PC-3 (cell line): ENCODE results near the gene SCARB1. TPM values are rescaled to one million over a fixed set of nuclear protein-coding genes. Genes with fewer than 3 reads are reported as not detected.

Experiments
- ATAC-seq: fragments of 200-7000 bp; cut with Tn5 transposase; 2 replicates; pipeline ENCODE4 v1.9.1; 2020; ENCODE audit warnings: mild to moderate bottlenecking, moderate library complexity
- BruUV-seq: library from RNA; stranded (reverse); fragments of 400-500 nt; replicated peaks from 2 replicates; lab custom pipeline; 2021; lab: Mats Ljungman, UMichigan
- CTCF ChIA-PET: fragments of 300-600 bp; sonication (Branson Sonifier 250); formaldehyde crosslinking; loops from one replicate; lab custom pipeline; 2022; ENCODE audit warnings: antibody characterized with exemption; lab: Charles Lee
- POLR2A ChIA-PET: fragments of 300-600 bp; sonication (Branson Sonifier 250); formaldehyde crosslinking; loops from one replicate; lab custom pipeline; 2022; ENCODE audit warnings: antibody characterized with exemption; ENCODE audit not compliant: unreplicated experiment; lab: Charles Lee
- DNase-seq: peaks from one replicate; pipeline ENCODE4 v3.0.0-alpha.2; 2015
- H2AFZ ChIP-seq: fragments of 300-600 bp; sonication (generic); 2 replicates; pipeline ENCODE4 v1.6.0; 2016; ENCODE audit warnings: antibody characterized with exemption, low read length
- H3F3A ChIP-seq: fragments of 300-600 bp; sonication (generic); one replicate; pipeline ENCODE4 v1.6.0; 2017; ENCODE audit warnings: antibody characterized with exemption, low read length, control low read depth, mild to moderate bottlenecking; ENCODE audit not compliant: unreplicated experiment
- H3K27ac ChIP-seq: fragments of 300-600 bp; sonication (generic); 2 replicates; pipeline ENCODE4 v1.5.1; 2016; ENCODE audit warnings: mild to moderate bottlenecking, low read length
- H3K27me3 ChIP-seq: fragments of 300-600 bp; sonication (generic); 2 replicates; pipeline ENCODE4 v1.6.1; 2016; ENCODE audit warnings: low read length, mixed read lengths
- H3K36me3 ChIP-seq: fragments of 300-600 bp; sonication (generic); 2 replicates; pipeline ENCODE4 v1.6.1; 2016; ENCODE audit warnings: low read depth, mixed run types, low read length, mixed read lengths
- H3K4me1 ChIP-seq: fragments of 300-600 bp; sonication (generic); 2 replicates; pipeline ENCODE4 v1.5.1; 2016; ENCODE audit warnings: low read length; ENCODE audit not compliant: insufficient read depth
- H3K4me2 ChIP-seq: fragments of 300-600 bp; sonication (generic); 2 replicates; pipeline ENCODE4 v1.6.0; 2016; ENCODE audit warnings: low read length
- H3K4me3 ChIP-seq: fragments of 300-600 bp; sonication (generic); 2 replicates; pipeline ENCODE4 v1.5.1; 2016; ENCODE audit warnings: mild to moderate bottlenecking, low read length, mixed read lengths
- H3K79me2 ChIP-seq: fragments of 300-600 bp; sonication (generic); 2 replicates; pipeline ENCODE4 v1.6.1; 2017; ENCODE audit warnings: low read length, mixed read lengths
- H3K9ac ChIP-seq: fragments of 300-600 bp; sonication (generic); 2 replicates; pipeline ENCODE4 v1.6.0; 2016; ENCODE audit warnings: mild to moderate bottlenecking, low read length
- H3K9me2 ChIP-seq: fragments of 300-600 bp; sonication (generic); replicated peaks from 2 replicates; pipeline ENCODE4 v1.6.1; 2016; ENCODE audit warnings: mixed run types, low read length, mixed read lengths
- H3K9me3 ChIP-seq: fragments of 300-600 bp; sonication (generic); 2 replicates; pipeline ENCODE4 v1.6.1; 2016; ENCODE audit warnings: low read length, mixed read lengths
- H4K20me1 ChIP-seq: fragments of 300-600 bp; sonication (generic); 2 replicates; pipeline ENCODE4 v1.6.1; 2016; ENCODE audit warnings: low read length, mixed read lengths
- CTCF ChIP-seq: fragments of 300-600 bp; sonication (generic); conservative IDR thresholded peaks from 2 replicates; pipeline ENCODE4 v1.5.1; 2017; ENCODE audit warnings: antibody characterized with exemption, low read depth, mild to moderate bottlenecking, low read length
- EZH2 ChIP-seq: fragments of 300-600 bp; sonication (generic); IDR thresholded peaks from one replicate; pipeline ENCODE4 v1.6.1; 2017; ENCODE audit warnings: antibody characterized with exemption, mild to moderate bottlenecking, low read length; ENCODE audit not compliant: unreplicated experiment
- EZH2phosphoT487 ChIP-seq: fragments of 300-600 bp; sonication (generic); IDR thresholded peaks from 2 replicates; pipeline ENCODE4 v1.6.1; 2018; ENCODE audit warnings: mild to moderate bottlenecking, antibody characterized with exemption, low read length, borderline replicate concordance
- intact Hi-C: fragments of 100-400 bp; cut with micrococcal nuclease; formaldehyde crosslinking; loops from 2 replicates; pipeline ENCODE4 v1.9.0; 2023
- total RNA-seq: library from RNA; depleted of rRNA; stranded (reverse); fragments of >200 nt; gene quantifications from 2 replicates; pipeline ENCODE4 v1.2.3, GENCODE V29; 2014

The SCARB1 gene
- total RNA-seq, 1 experiment from 2014 or later: 79.1 TPM

GRCh38 chr12:124736115-124737039 is 127.3 kb downstream of the SCARB1 start:
- ChIA-PET POLR2A (no interaction called here), CTCF (interaction anchor here (0.6 kb wide), 1 partner anchor 421 kb away, joined by 3 read pairs; no protein-coding TSS in a partner anchor)
- ATAC-seq: no peak

GRCh38 chr12:124734224-124734788 is 129.4 kb downstream of the SCARB1 start:
- Histone ChIP-seq H3K36me3 (no peaks in the 10 kb centered on the region), H3K27ac (no peak overlapping the region), H4K20me1 (no peaks in the 10 kb centered on the region), H3K79me2 (no peaks in the 10 kb centered on the region), H3K9me2 (no peaks in the 10 kb centered on the region), H2AFZ (no peak overlapping the region), H3F3A (no peaks in the 10 kb centered on the region), H3K4me1 (peaks cover 18% of the 10 kb centered on the region), H3K9me3 (no peaks in the 10 kb centered on the region), H3K27me3 (no peaks in the 10 kb centered on the region), H3K4me2 (no peak overlapping the region), H3K9ac (no peak overlapping the region), H3K4me3 (no peak overlapping the region)
- no TSS peak for BruUV-seq
- ChIA-PET POLR2A (no interaction called here), CTCF (no interaction called here)
- intact Hi-C loops: no loop called here
- TF ChIP-seq CTCF (no peak), EZH2 (no peak), EZH2phosphoT487 (no peak)
- DNase-seq (no peak), ATAC-seq (peak; percentile 5; the same call in 1 of the 2 replicates)

More at GRCh38 chr12:124736115-124737039, 127.3 kb downstream of the SCARB1 start:
- Histone ChIP-seq H3K4me2 (peak overlapping the region; percentile 39), H3K79me2 (no peaks in the 10 kb centered on the region), H3F3A (peaks cover 6% of the 10 kb centered on the region), H2AFZ (peak overlapping the region; percentile 79), H3K9ac (no peak overlapping the region), H3K36me3 (no peaks in the 10 kb centered on the region), H3K27me3 (no peaks in the 10 kb centered on the region), H3K4me1 (peaks cover 19% of the 10 kb centered on the region), H4K20me1 (no peaks in the 10 kb centered on the region), H3K4me3 (no peak overlapping the region), H3K27ac (no peak overlapping the region), H3K9me2 (no peaks in the 10 kb centered on the region), H3K9me3 (no peaks in the 10 kb centered on the region)
- intact Hi-C loops: no loop called here
- no peak for DNase-seq
- no TSS peak for BruUV-seq
- no peak for TF ChIP-seq EZH2

- Histone ChIP-seq H3K4me2 (no peak overlapping the region), H3K27me3 (no peaks in the 10 kb centered on the region), H3K4me1 (peaks cover 18% of the 10 kb centered on the region), H3K79me2 (no peaks in the 10 kb centered on the region), H3K9me2 (no peaks in the 10 kb centered on the region), H3K9ac (no peak overlapping the region), H4K20me1 (no peaks in the 10 kb centered on the region), H3K27ac (no peak overlapping the region), H3K36me3 (no peaks in the 10 kb centered on the region), H3K4me3 (no peak overlapping the region), H3F3A (no peaks in the 10 kb centered on the region), H2AFZ (no peak overlapping the region), H3K9me3 (no peaks in the 10 kb centered on the region)
- no peak for TF ChIP-seq CTCF
- no peak for TF ChIP-seq EZH2
- TF ChIP-seq EZH2phosphoT487: no peak
- ATAC-seq (no peak), DNase-seq (no peak)
- ChIA-PET CTCF (no interaction called here), POLR2A (no interaction called here)
- no TSS peak for BruUV-seq
- intact Hi-C loops: no loop called here
These were observed 130.6 kb downstream of the SCARB1 start for GRCh38 chr12:124733086-124733485.
